NK-92 (cell line): ENCODE results near the gene TMEM233.
A peak's percentile ranks its signal among the peaks of the same experiment; 100 is the strongest.
"Not testable (repeated sequence)": the region's sequence is repeated elsewhere in the genome, so short reads cannot be mapped to it uniquely, and the experiment has no call there.

ENCODE experiments used
- DNase-seq: peaks from one replicate; lab custom pipeline; 2025; ENCODE audit not compliant: unreplicated experiment; lab: John Stamatoyannopoulos, UW

Gene TMEM233

GRCh38 chr12:119652665-119653064 lies 59.1 kb downstream of the TMEM233 start:
- DNase-seq = no peak

- DNase-seq = not testable (repeated sequence)
Measured at GRCh38 chr12:119657001-119657400, 63.4 kb downstream of the TMEM233 start.

GRCh38 chr12:119658166-119658565 lies 64.6 kb downstream of the TMEM233 start:
- DNase-seq = not testable (repeated sequence)

- no peak for DNase-seq
Measured at GRCh38 chr12:119659289-119659897, 65.8 kb downstream of the TMEM233 start.

- DNase-seq = no peak
Measured at GRCh38 chr12:119660076-119660475, 66.5 kb downstream of the TMEM233 start.

- no peak for DNase-seq
Measured at GRCh38 chr12:119661882-119662281, 68.3 kb downstream of the TMEM233 start.

GRCh38 chr12:119664642-119665041 lies 71.1 kb downstream of the TMEM233 start:
- no peak for DNase-seq

GRCh38 chr12:119665164-119665929 lies 71.8 kb downstream of the TMEM233 start:
- no peak for DNase-seq

GRCh38 chr12:119666226-119666795 lies 72.7 kb downstream of the TMEM233 start:
- DNase-seq = no peak

- DNase-seq = no peak
Measured at GRCh38 chr12:119666900-119667576, 73.5 kb downstream of the TMEM233 start.

- DNase-seq = peak; percentile 39
Measured at GRCh38 chr12:119667577-119668323, 74.2 kb downstream of the TMEM233 start, which contains the start of gene PRKAB1. PRKAB1 (plus strand) TSS chr12:119668133; CDS start chr12:119668245, 112 bp downstream.

- no peak for DNase-seq
Measured at GRCh38 chr12:119668324-119668841, 74.8 kb downstream of the TMEM233 start.

- DNase-seq = no peak
Measured at GRCh38 chr12:119669744-119670472, 76.3 kb downstream of the TMEM233 start.

- no peak for DNase-seq
Measured at GRCh38 chr12:119671070-119671469, 77.5 kb downstream of the TMEM233 start.

GRCh38 chr12:119672194-119672593 lies 78.6 kb downstream of the TMEM233 start:
- no peak for DNase-seq

- no peak for DNase-seq
Measured at GRCh38 chr12:119673634-119674033, 80.1 kb downstream of the TMEM233 start.

- no peak for DNase-seq
Measured at GRCh38 chr12:119674560-119674959, 81.0 kb downstream of the TMEM233 start.

- no peak for DNase-seq
Measured at GRCh38 chr12:119676022-119676421, 82.4 kb downstream of the TMEM233 start.

- DNase-seq = no peak
Measured at GRCh38 chr12:119676573-119676972, 83.0 kb downstream of the TMEM233 start.

- DNase-seq = no peak
Measured at GRCh38 chr12:119678459-119678858, 84.9 kb downstream of the TMEM233 start.
